Occipital lobe (tissue), 2 donors: Measurements from ENCODE around the gene ODAM. TPM values are rescaled to one million over a fixed set of nuclear protein-coding genes. Genes with fewer than 3 reads are reported as not detected.
"Not testable (repeated sequence)": the region's sequence is repeated elsewhere in the genome, so short reads cannot be mapped to it uniquely, and the experiment has no call there.

ENCODE experiments used
- DNase-seq: peaks from one replicate; lab custom pipeline; 2025; lab: John Stamatoyannopoulos, UW
- total RNA-seq: library from RNA; depleted of rRNA; stranded (reverse); fragments of >200 nt; gene quantifications from one replicate; pipeline ENCODE4 v1.2.3, GENCODE V29; 2014

Gene ODAM
- total RNA-seq, 1 donor from 2014 or later, result not detected

GRCh38 chr4:70221818-70222217 is 26.3 kb downstream of the ODAM start:
- DNase-seq, result not testable (repeated sequence)

- no peak for DNase-seq
Measured at GRCh38 chr4:70225824-70226223, 30.3 kb downstream of the ODAM start, which contains the start of gene FDCSP. Gene FDCSP, plus strand, starts transcription at chr4:70226124. Its CDS starts 5,071 bp downstream, at chr4:70231195.

GRCh38 chr4:70236125-70236524 is 40.6 kb downstream of the ODAM start:
- no peak for DNase-seq

- no peak for DNase-seq
Measured at GRCh38 chr4:70239131-70239883, 43.8 kb downstream of the ODAM start.

GRCh38 chr4:70239884-70240591 is 44.5 kb downstream of the ODAM start:
- no peak for DNase-seq

GRCh38 chr4:70242297-70242696 is 46.8 kb downstream of the ODAM start, which contains the start of gene CSN3:
Gene CSN3, plus strand, starts transcription at chr4:70242597. Its CDS starts 2,223 bp downstream, at chr4:70244820.
- DNase-seq, result not testable (repeated sequence)

- DNase-seq, result no peak
Measured at GRCh38 chr4:70243091-70243490, 47.6 kb downstream of the ODAM start.

GRCh38 chr4:70251250-70251944 is 55.9 kb downstream of the ODAM start:
- no peak for DNase-seq

- DNase-seq, result no peak
Measured at GRCh38 chr4:70251945-70252277, 56.4 kb downstream of the ODAM start.

Other genes with a start within 250 kb of the ODAM start
- not detected for gene CSN2, start 230.0 kb upstream of the ODAM start, total RNA-seq
- not detected for gene STATH, start 199.8 kb upstream of the ODAM start, total RNA-seq
- gene HTN3, start 167.3 kb upstream of the ODAM start, total RNA-seq, result not detected
- not detected for gene HTN1, start 145.3 kb upstream of the ODAM start, total RNA-seq
- not detected for gene PRR27, start 41.5 kb upstream of the ODAM start, total RNA-seq
- not detected for gene FDCSP, start 30.4 kb downstream of the ODAM start, total RNA-seq
- not detected for gene CSN3, start 46.9 kb downstream of the ODAM start, total RNA-seq
- not detected for gene CABS1, start 139.3 kb downstream of the ODAM start, total RNA-seq
- gene SMR3A, start 165.0 kb downstream of the ODAM start, total RNA-seq, result not detected
- not detected for gene SMR3B, start 187.4 kb downstream of the ODAM start, total RNA-seq
- not detected for gene OPRPN, start 202.2 kb downstream of the ODAM start, total RNA-seq